Measurements from ENCODE around the gene BCAS3.

Gene BCAS3

GRCh38 chr17:61368049-61368831 is 690.6 kb downstream of the BCAS3 start:
- Mint-ChIP-seq H3K4me3 (no peak overlapping the region), H3K9me3 (no peaks in the 10 kb centered on the region), H3K4me1 (ENCODE audit: low read depth) (no peaks in the 10 kb centered on the region), H3K36me3 (ENCODE audit: low read depth) (no peaks in the 10 kb centered on the region), H3K27ac (no peak overlapping the region), H3K27me3 (ENCODE audit: low read depth) (no peaks in the 10 kb centered on the region)

GRCh38 chr17:61368832-61369450 is 691.3 kb downstream of the BCAS3 start:
- no peaks in the 10 kb centered on the region for H3K9me3 Mint-ChIP-seq
- no peak overlapping the region for H3K27ac Mint-ChIP-seq
- no peaks in the 10 kb centered on the region for H3K4me1 Mint-ChIP-seq (ENCODE audit: low read depth)
- H3K36me3 Mint-ChIP-seq (ENCODE audit: low read depth) = no peaks in the 10 kb centered on the region
- H3K4me3 Mint-ChIP-seq = no peak overlapping the region
- no peaks in the 10 kb centered on the region for H3K27me3 Mint-ChIP-seq (ENCODE audit: low read depth)

DNA sequence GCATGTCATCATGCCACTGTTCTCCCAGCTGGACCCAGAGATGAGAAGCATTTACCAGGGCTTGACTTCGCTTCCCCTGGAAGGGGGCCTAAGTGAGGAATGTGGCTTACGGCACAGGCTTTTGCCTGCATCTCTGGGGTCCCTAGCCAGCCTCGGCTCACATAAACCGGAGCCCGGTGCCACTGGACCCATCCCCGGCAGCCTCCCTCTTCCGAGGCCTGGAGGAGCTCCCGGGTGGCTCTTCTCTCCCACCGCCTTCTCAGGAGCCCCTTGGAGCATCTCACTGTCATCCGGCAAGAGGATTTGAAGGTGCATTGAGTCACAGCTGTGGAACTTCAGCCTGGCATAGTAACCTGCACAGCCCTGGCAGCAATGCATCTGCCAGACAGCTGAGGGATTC is 692.1 kb downstream of the BCAS3 start:
- Mint-ChIP-seq H3K4me1 (ENCODE audit: low read depth) (no peaks in the 10 kb centered on the region), H3K27me3 (ENCODE audit: low read depth) (no peaks in the 10 kb centered on the region), H3K27ac (no peak overlapping the region), H3K36me3 (ENCODE audit: low read depth) (no peaks in the 10 kb centered on the region), H3K9me3 (no peaks in the 10 kb centered on the region), H3K4me3 (no peak overlapping the region)

DNA sequence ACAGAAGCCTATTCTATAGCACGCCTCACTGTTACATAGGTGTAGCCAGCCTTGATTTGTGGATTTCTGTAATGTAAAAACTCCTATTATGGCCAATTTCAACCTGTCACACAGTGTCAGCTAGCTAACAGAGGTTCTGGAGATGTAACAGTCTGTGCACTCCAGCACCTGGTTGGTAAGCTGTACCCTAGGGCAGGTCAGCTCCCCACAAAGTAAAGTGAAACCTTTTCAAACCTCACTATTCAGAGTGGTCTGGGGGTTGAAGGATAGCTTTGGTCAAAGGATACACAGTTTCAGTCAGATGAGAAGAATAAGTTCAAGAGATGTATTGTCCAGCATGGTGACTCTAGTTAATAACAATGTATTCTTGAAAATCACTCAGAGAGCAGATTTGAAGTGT is 693.5 kb downstream of the BCAS3 start:
- Mint-ChIP-seq H3K4me1 (ENCODE audit: low read depth) (no peaks in the 10 kb centered on the region), H3K27me3 (ENCODE audit: low read depth) (no peaks in the 10 kb centered on the region), H3K27ac (no peak overlapping the region), H3K4me3 (no peak overlapping the region), H3K9me3 (no peaks in the 10 kb centered on the region), H3K36me3 (ENCODE audit: low read depth) (no peaks in the 10 kb centered on the region)

- Mint-ChIP-seq H3K27ac (no peak overlapping the region), H3K27me3 (ENCODE audit: low read depth) (no peaks in the 10 kb centered on the region), H3K9me3 (no peaks in the 10 kb centered on the region), H3K36me3 (ENCODE audit: low read depth) (no peaks in the 10 kb centered on the region), H3K4me3 (no peak overlapping the region), H3K4me1 (ENCODE audit: low read depth) (no peaks in the 10 kb centered on the region)
These were observed 694.0 kb downstream of the BCAS3 start for GRCh38 chr17:61371606-61372005.

GRCh38 chr17:61372436-61372835 is 694.8 kb downstream of the BCAS3 start:
- no peaks in the 10 kb centered on the region for H3K4me1 Mint-ChIP-seq (ENCODE audit: low read depth)
- no peak overlapping the region for H3K4me3 Mint-ChIP-seq
- H3K27ac Mint-ChIP-seq = no peak overlapping the region
- no peaks in the 10 kb centered on the region for H3K27me3 Mint-ChIP-seq (ENCODE audit: low read depth)
- H3K36me3 Mint-ChIP-seq (ENCODE audit: low read depth) = no peaks in the 10 kb centered on the region
- no peaks in the 10 kb centered on the region for H3K9me3 Mint-ChIP-seq

- Mint-ChIP-seq H3K27me3 (ENCODE audit: low read depth) (no peaks in the 10 kb centered on the region), H3K27ac (no peak overlapping the region), H3K4me3 (no peak overlapping the region)
These were observed 699.5 kb downstream of the BCAS3 start for GRCh38 chr17:61376931-61377838.

DNA sequence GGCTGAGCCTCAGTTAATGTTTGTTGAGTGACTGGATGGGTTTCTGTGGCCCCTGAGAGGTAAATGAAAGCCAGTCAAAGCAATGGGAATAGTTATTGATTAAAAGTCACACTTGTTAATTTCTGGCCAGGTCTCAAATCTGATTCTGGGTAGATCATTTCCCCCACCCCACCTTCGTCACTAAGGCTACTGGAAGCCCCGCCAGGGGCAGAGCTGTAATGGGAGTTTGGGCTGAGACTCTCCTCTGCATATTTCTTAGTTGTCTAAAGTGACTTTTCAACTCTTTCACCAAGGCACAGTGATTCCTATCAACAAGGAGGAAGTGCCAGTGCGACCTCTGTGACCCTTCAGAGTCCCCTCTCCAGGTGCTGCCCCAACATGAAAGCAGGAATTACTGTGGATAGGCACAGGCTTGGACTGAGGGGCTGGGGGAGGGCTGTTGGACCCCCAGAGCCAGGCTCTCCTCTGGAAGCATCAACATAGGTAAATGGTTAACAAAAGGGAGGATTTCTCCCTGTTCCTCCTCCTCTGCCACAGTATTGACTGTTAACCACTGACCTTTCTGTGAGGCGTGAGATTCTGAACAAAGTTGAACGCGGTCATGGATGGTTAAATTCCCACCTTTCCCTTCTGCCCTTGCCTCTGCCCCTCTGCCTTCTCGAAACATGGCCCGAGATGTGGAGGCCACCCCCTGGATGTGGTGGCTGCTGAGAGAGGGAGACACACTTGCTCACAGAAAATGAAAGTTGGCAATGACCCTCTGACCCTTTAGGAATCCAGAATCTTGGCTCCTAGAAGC is 701.2 kb downstream of the BCAS3 start:
- Mint-ChIP-seq H3K9me3 (no peaks in the 10 kb centered on the region), H3K4me3 (no peak overlapping the region), H3K27me3 (ENCODE audit: low read depth) (no peaks in the 10 kb centered on the region), H3K36me3 (ENCODE audit: low read depth) (no peaks in the 10 kb centered on the region), H3K4me1 (ENCODE audit: low read depth) (no peaks in the 10 kb centered on the region), H3K27ac (no peak overlapping the region)

More at GRCh38 chr17:61376931-61377838, 699.5 kb downstream of the BCAS3 start:
- Mint-ChIP-seq H3K4me1 (ENCODE audit: low read depth) (no peaks in the 10 kb centered on the region), H3K36me3 (ENCODE audit: low read depth) (no peaks in the 10 kb centered on the region), H3K9me3 (no peaks in the 10 kb centered on the region)

GRCh38 chr17:61379457-61380216 is 702.0 kb downstream of the BCAS3 start:
- no peaks in the 10 kb centered on the region for H3K4me1 Mint-ChIP-seq (ENCODE audit: low read depth)
- H3K4me3 Mint-ChIP-seq = no peak overlapping the region
- no peaks in the 10 kb centered on the region for H3K27me3 Mint-ChIP-seq (ENCODE audit: low read depth)
- H3K9me3 Mint-ChIP-seq = no peaks in the 10 kb centered on the region
- no peak overlapping the region for H3K27ac Mint-ChIP-seq
- H3K36me3 Mint-ChIP-seq (ENCODE audit: low read depth) = no peaks in the 10 kb centered on the region

DNA sequence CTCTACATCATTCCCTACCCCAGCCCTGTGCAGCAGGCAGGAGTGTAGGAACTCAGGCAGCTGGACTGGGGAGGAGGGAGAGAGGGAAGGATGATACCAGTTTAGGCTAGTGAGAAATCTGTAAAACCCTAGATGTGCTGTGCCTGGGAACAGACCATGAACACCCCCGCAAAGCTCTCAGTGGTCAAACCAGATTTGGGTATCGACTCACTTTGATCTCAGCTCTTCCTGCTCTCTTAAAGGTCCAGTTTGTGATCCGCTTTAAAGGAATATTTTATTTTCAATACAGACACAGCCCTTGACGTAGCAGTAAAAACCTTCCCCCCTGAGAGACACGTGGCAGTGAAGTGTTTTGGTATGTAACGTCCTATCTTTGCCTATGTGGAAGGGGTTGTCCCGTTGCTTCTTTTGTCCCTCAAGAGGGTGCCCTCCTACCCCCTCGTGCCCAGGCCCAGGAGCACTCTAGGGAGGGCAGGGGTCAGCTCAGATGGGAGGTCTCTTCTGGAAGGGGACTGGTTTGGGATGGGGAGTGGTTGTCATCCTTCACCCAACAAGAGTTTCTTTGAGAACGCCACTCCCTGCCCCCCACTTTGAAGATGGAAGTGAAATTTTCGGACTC is 702.7 kb downstream of the BCAS3 start:
- H3K4me1 Mint-ChIP-seq (ENCODE audit: low read depth) = no peaks in the 10 kb centered on the region
- no peaks in the 10 kb centered on the region for H3K9me3 Mint-ChIP-seq
- H3K27me3 Mint-ChIP-seq (ENCODE audit: low read depth) = no peaks in the 10 kb centered on the region
- no peaks in the 10 kb centered on the region for H3K36me3 Mint-ChIP-seq (ENCODE audit: low read depth)
- no peak overlapping the region for H3K4me3 Mint-ChIP-seq
- no peak overlapping the region for H3K27ac Mint-ChIP-seq

DNA sequence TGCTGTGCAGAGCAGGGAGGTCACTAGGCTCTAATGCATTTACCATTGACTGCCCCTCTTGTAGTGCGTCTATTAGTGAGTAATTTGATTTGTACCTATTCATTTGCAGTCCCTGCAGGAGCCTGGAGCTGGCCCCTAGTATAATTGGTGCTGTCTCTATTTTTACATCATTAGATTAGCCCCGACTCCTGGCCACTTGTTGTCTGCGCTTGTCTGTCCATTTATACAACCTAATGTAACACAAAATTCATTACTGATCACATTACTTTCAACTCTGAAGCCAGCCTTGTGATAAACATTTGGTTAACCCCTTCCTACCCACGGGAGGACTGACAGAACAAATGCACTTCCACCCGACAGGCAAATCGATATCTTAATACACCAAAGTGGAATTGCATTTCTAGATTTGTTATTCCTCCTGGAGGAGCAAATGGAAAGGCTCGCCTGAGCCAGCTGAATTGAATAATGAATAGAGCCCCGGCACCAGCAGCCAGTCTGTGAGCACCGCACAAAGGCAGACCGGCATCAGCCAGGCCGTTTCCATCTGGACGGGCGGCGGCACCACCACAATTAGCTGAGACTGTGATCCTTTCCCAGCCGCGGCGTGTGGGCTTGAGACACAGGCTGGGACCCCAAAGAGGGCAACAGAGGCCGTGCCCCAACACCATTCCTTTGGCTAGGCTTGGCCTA is 703.3 kb downstream of the BCAS3 start:
- Mint-ChIP-seq H3K4me3 (no peak overlapping the region), H3K4me1 (ENCODE audit: low read depth) (no peaks in the 10 kb centered on the region), H3K27ac (no peak overlapping the region), H3K27me3 (ENCODE audit: low read depth) (no peaks in the 10 kb centered on the region), H3K36me3 (ENCODE audit: low read depth) (no peaks in the 10 kb centered on the region), H3K9me3 (no peaks in the 10 kb centered on the region)

- no peak overlapping the region for H3K4me3 Mint-ChIP-seq
- no peaks in the 10 kb centered on the region for H3K9me3 Mint-ChIP-seq
- no peaks in the 10 kb centered on the region for H3K4me1 Mint-ChIP-seq (ENCODE audit: low read depth)
- H3K27me3 Mint-ChIP-seq (ENCODE audit: low read depth) = no peaks in the 10 kb centered on the region
- no peaks in the 10 kb centered on the region for H3K36me3 Mint-ChIP-seq (ENCODE audit: low read depth)
- no peak overlapping the region for H3K27ac Mint-ChIP-seq
These were observed 703.9 kb downstream of the BCAS3 start for GRCh38 chr17:61381537-61381936.

All from T-helper 1 cell treated with Interleukin-12 subunit alpha and Interleukin-12 subunit beta and Interleukin-4 antibody, amounts not matched to agents 30 μg/mL and 1 μg/mL, for 36 hours (primary cell).